HEK293 (cell line): ENCODE data around the gene HSD17B14.

Experiments used
- AEBP2 ChIP-seq: fragments of 450-650 bp; formaldehyde crosslinking; IDR thresholded peaks from 2 replicates; pipeline ENCODE4 v1.5.1; 2016; ENCODE audit warnings: missing biosample characterization, missing genetic modification characterization, borderline replicate concordance
- CTCF ChIP-seq: fragments of 450-650 bp; formaldehyde crosslinking; IDR thresholded peaks from 2 replicates; pipeline ENCODE4 v1.5.1; 2016; ENCODE audit warnings: missing biosample characterization, missing genetic modification characterization
- GLI2 ChIP-seq: fragments of 450-650 bp; formaldehyde crosslinking; IDR thresholded peaks from 2 replicates; pipeline ENCODE4; 2017; ENCODE audit warnings: missing biosample characterization, missing genetic modification characterization, low read depth, borderline replicate concordance
- KLF16 ChIP-seq: fragments of 450-650 bp; formaldehyde crosslinking; IDR thresholded peaks from 2 replicates; pipeline ENCODE4 v1.5.1; 2017; ENCODE audit warnings: missing biosample characterization, missing genetic modification characterization
- PBX3 ChIP-seq: sonication (generic); formaldehyde crosslinking; IDR thresholded peaks from 2 replicates; pipeline ENCODE4 v1.8.1; 2022; ENCODE audit warnings: mild to moderate bottlenecking, moderate library complexity, missing genetic modification reagents
- PRDM1 ChIP-seq: fragments of 450-650 bp; formaldehyde crosslinking; IDR thresholded peaks from 2 replicates; pipeline ENCODE4; 2016; ENCODE audit warnings: missing biosample characterization, missing genetic modification characterization
- SETDB1 ChIP-seq: IDR thresholded peaks from one replicate; pipeline ENCODE4 v1.6.1; 2017; ENCODE audit warnings: mild to moderate bottlenecking, low read length, moderate library complexity, mixed read lengths; ENCODE audit not compliant: insufficient read length
- ZBTB49 ChIP-seq: fragments of 450-650 bp; formaldehyde crosslinking; IDR thresholded peaks from 2 replicates; pipeline ENCODE4 v1.5.1; 2016; ENCODE audit warnings: missing biosample characterization, missing genetic modification characterization, low read depth
- ZNF140 ChIP-seq: fragments of 450-650 bp; formaldehyde crosslinking; IDR thresholded peaks from 2 replicates; pipeline ENCODE4 v1.5.1; 2016; ENCODE audit warnings: missing biosample characterization, missing genetic modification characterization
- ZNF19 ChIP-seq: fragments of 450-650 bp; formaldehyde crosslinking; IDR thresholded peaks from 2 replicates; pipeline ENCODE4; 2016; ENCODE audit warnings: missing biosample characterization, missing genetic modification characterization, low read depth
- ZNF398 ChIP-seq: fragments of 450-650 bp; formaldehyde crosslinking; IDR thresholded peaks from 2 replicates; pipeline ENCODE4 v1.5.1; 2017; ENCODE audit warnings: missing biosample characterization, missing genetic modification characterization
- ZNF48 ChIP-seq: fragments of 450-650 bp; formaldehyde crosslinking; IDR thresholded peaks from 2 replicates; pipeline ENCODE4 v1.5.1; 2016; ENCODE audit warnings: missing biosample characterization, missing genetic modification characterization
- ZNF501 ChIP-seq: fragments of 450-650 bp; formaldehyde crosslinking; IDR thresholded peaks from 2 replicates; pipeline ENCODE4 v1.5.1; 2016; ENCODE audit warnings: missing biosample characterization, missing genetic modification characterization
- ZNF548 ChIP-seq: fragments of 450-650 bp; formaldehyde crosslinking; IDR thresholded peaks from 2 replicates; pipeline ENCODE4 v1.5.1; 2016; ENCODE audit warnings: missing biosample characterization, missing genetic modification characterization
- ZNF596 ChIP-seq: fragments of 450-650 bp; IDR thresholded peaks from 2 replicates; pipeline ENCODE4 v1.5.0; 2018; ENCODE audit warnings: missing biosample characterization, mild to moderate bottlenecking, missing genetic modification characterization, moderate library complexity
- ZNF600 ChIP-seq: fragments of 450-650 bp; formaldehyde crosslinking; IDR thresholded peaks from 2 replicates; pipeline ENCODE4 v1.5.1; 2016; ENCODE audit warnings: missing biosample characterization, missing genetic modification characterization
- ZNF610 ChIP-seq: fragments of 450-650 bp; formaldehyde crosslinking; IDR thresholded peaks from 2 replicates; pipeline ENCODE4 v1.5.1; 2016; ENCODE audit warnings: missing biosample characterization, missing genetic modification characterization, borderline replicate concordance
- ZNF623 ChIP-seq: fragments of 450-650 bp; formaldehyde crosslinking; IDR thresholded peaks from 2 replicates; pipeline ENCODE4 v1.5.1; 2016; ENCODE audit warnings: missing biosample characterization, missing genetic modification characterization
- ZNF626 ChIP-seq: fragments of 450-650 bp; sonication (Bioruptor Pico); formaldehyde crosslinking; IDR thresholded peaks from 2 replicates; pipeline ENCODE4 v1.5.1; 2018; ENCODE audit warnings: missing biosample characterization, missing genetic modification characterization, inconsistent platforms
- ZNF654 ChIP-seq: fragments of 450-650 bp; formaldehyde crosslinking; IDR thresholded peaks from 2 replicates; pipeline ENCODE4 v1.5.1; 2016; ENCODE audit warnings: low read depth, missing biosample characterization, missing genetic modification characterization
- ZNF670 ChIP-seq: fragments of 450-650 bp; formaldehyde crosslinking; IDR thresholded peaks from 2 replicates; pipeline ENCODE4 v1.5.1; 2016; ENCODE audit warnings: missing biosample characterization, missing genetic modification characterization, low read depth
- ZNF776 ChIP-seq: fragments of 450-650 bp; formaldehyde crosslinking; IDR thresholded peaks from 2 replicates; pipeline ENCODE4 v1.5.0; 2017; ENCODE audit warnings: missing biosample characterization, missing genetic modification characterization, borderline replicate concordance
- ZNF785 ChIP-seq: fragments of 450-650 bp; formaldehyde crosslinking; IDR thresholded peaks from 2 replicates; pipeline ENCODE4 v1.5.1; 2016; ENCODE audit warnings: missing biosample characterization, missing genetic modification characterization
- ZNF791 ChIP-seq: fragments of 450-650 bp; formaldehyde crosslinking; IDR thresholded peaks from 2 replicates; pipeline ENCODE4 v1.5.1; 2016; ENCODE audit warnings: missing biosample characterization, missing genetic modification characterization
- ZNF843 ChIP-seq: fragments of 450-650 bp; formaldehyde crosslinking; IDR thresholded peaks from 2 replicates; pipeline ENCODE4 v1.5.1; 2016; ENCODE audit warnings: missing biosample characterization, missing genetic modification characterization
- TF ChIP-seq, protein P1 (sequence below): fragments of 450-650 bp; formaldehyde crosslinking; IDR thresholded peaks from 2 replicates; pipeline ENCODE4 v1.5.0; 2017; ENCODE audit warnings: missing biosample characterization, missing genetic modification characterization, borderline replicate concordance
- TF ChIP-seq, protein P2 (sequence below): fragments of 450-650 bp; formaldehyde crosslinking; IDR thresholded peaks from 2 replicates; pipeline ENCODE4 v1.5.1; 2016; ENCODE audit warnings: missing biosample characterization, missing genetic modification characterization

Gene HSD17B14

GRCh38 chr19:48795055-48795684 is 41.1 kb downstream of the HSD17B14 start (continued):
- TF ChIP-seq ZBTB49 (tag by site-specific recombination) (no peak), ZNF501 (tag by site-specific recombination) (0 out of 2 replicates have a peak, but pooled peaks have one; percentile 67), GLI2 (tag by site-specific recombination) (no peak), ZNF48 (tag by site-specific recombination) (no peak), CTCF (tag by site-specific recombination) (peak; percentile 99), ZNF785 (tag by site-specific recombination) (peak; percentile 98), PRDM1 (no peak), ZNF776 (tag by site-specific recombination) (no peak), ZNF19 (no peak), SETDB1 (no peak), PBX3 (no peak), AEBP2 (tag by site-specific recombination) (no peak), ZNF398 (no peak), ZNF843 (tag by site-specific recombination) (peak; percentile 67), ZNF654 (tag by site-specific recombination) (peak; percentile 76), ZNF623 (no peak), ZNF548 (tag by site-specific recombination) (no peak), ZNF600 (peak; percentile 94), ZNF596 (tag by site-specific recombination) (no peak), ZNF610 (tag by site-specific recombination) (peak; percentile 37; the same call in 1 of the 2 replicates), ZNF140 (tag by site-specific recombination) (no peak), ZNF670 (tag by site-specific recombination) (no peak), ZNF791 (no peak), ZNF626 (tag by site-specific recombination) (no peak), KLF16 (tag by site-specific recombination) (peak; percentile 89)
- TF ChIP-seq, protein P1, sequence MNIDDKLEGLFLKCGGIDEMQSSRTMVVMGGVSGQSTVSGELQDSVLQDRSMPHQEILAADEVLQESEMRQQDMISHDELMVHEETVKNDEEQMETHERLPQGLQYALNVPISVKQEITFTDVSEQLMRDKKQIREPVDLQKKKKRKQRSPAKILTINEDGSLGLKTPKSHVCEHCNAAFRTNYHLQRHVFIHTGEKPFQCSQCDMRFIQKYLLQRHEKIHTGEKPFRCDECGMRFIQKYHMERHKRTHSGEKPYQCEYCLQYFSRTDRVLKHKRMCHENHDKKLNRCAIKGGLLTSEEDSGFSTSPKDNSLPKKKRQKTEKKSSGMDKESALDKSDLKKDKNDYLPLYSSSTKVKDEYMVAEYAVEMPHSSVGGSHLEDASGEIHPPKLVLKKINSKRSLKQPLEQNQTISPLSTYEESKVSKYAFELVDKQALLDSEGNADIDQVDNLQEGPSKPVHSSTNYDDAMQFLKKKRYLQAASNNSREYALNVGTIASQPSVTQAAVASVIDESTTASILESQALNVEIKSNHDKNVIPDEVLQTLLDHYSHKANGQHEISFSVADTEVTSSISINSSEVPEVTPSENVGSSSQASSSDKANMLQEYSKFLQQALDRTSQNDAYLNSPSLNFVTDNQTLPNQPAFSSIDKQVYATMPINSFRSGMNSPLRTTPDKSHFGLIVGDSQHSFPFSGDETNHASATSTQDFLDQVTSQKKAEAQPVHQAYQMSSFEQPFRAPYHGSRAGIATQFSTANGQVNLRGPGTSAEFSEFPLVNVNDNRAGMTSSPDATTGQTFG (tag by site-specific recombination), result no peak
- TF ChIP-seq, protein P2, sequence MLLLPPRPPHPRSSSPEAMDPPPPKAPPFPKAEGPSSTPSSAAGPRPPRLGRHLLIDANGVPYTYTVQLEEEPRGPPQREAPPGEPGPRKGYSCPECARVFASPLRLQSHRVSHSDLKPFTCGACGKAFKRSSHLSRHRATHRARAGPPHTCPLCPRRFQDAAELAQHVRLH (tag by site-specific recombination), result 0 out of 2 replicates have a peak, but pooled peaks have one; percentile 41
